HG03565 (cell line): ENCODE data around the gene SLC6A20.

ENCODE experiments used
- ATAC-seq: cut with Tn5 transposase; IDR thresholded peaks from one replicate; pipeline ENCODE4 v1.9.1; 2021; ENCODE audit warnings: mild to moderate bottlenecking, moderate library complexity; ENCODE audit not compliant: unreplicated experiment

SLC6A20 gene

GRCh38 chr3:45737234-45737633, 59.1 kb downstream of the SLC6A20 start:
- no peak for ATAC-seq

- ATAC-seq = no peak
Measured at GRCh38 chr3:45736707-45737106, 59.6 kb downstream of the SLC6A20 start.

- peak; percentile 69 for ATAC-seq
Measured at GRCh38 chr3:45730409-45731154, 65.8 kb downstream of the SLC6A20 start.

GRCh38 chr3:45729614-45730013, 66.7 kb downstream of the SLC6A20 start:
- no peak for ATAC-seq

- ATAC-seq = no peak
Measured at GRCh38 chr3:45724911-45725310, 71.4 kb downstream of the SLC6A20 start.

- no peak for ATAC-seq
Measured at GRCh38 chr3:45719655-45720487, 76.5 kb downstream of the SLC6A20 start.

- no peak for ATAC-seq
Measured at GRCh38 chr3:45716790-45717336, 79.5 kb downstream of the SLC6A20 start.

- ATAC-seq = no peak
Measured at GRCh38 chr3:45715945-45716344, 80.4 kb downstream of the SLC6A20 start.

- no peak for ATAC-seq
Measured at GRCh38 chr3:45712434-45713110, 83.8 kb downstream of the SLC6A20 start.

GRCh38 chr3:45711931-45712330, 84.4 kb downstream of the SLC6A20 start:
- ATAC-seq = no peak

GRCh38 chr3:45705839-45706808, 90.2 kb downstream of the SLC6A20 start:
- no peak for ATAC-seq
